ENCODE measurements around the gene CORT. TPM values are rescaled to one million over a fixed set of nuclear protein-coding genes. Genes with fewer than 3 reads are reported as not detected.

The CORT gene
- total and polyA plus RNA-seq, 2 of the 4 experiments (the other 2 are of a cell fraction) = 0.10 TPM; not detected in 1

- Histone ChIP-seq H3K79me1 (ENCODE audit: low read depth in 1 of 2, low read length in 2 of 2) (peaks cover 0 to 24% of the 10 kb centered on the region in 2 experiments; a peak in 3 of 4 replicates), H2AK5ac (ENCODE audit: low read depth, low read length) (peak overlapping the region; percentile 59; the same call in 1 of the 2 replicates), H3K36me3 (ENCODE audit: control insufficient read depth, insufficient read depth, low read length) (peaks cover 76% of the 10 kb centered on the region), H3K4me3 (ENCODE audit: insufficient read depth, low read depth, low read length) (no peak overlapping the region), H3K4me2 (ENCODE audit: low read depth, low read length) (no peak overlapping the region), H2AFZ (replicated peaks; ENCODE audit: low read length, poor library complexity) (peak overlapping the region; percentile 16), H4K8ac (ENCODE audit: low read depth in 2 of 2, low read length in 2 of 2) (peak overlapping the region; percentile 51 to 67), H3K4me1 (ENCODE audit: control insufficient read depth, insufficient read depth, low read length) (peaks cover 3% of the 10 kb centered on the region), H4K91ac (ENCODE audit: insufficient read depth, low read depth, low read length) (peak overlapping the region; percentile 61; the same call in 1 of the 2 replicates), H3K14ac (replicated peaks; ENCODE audit: low read depth, low read length) (peak overlapping the region; percentile 42), H3K27me3 (ENCODE audit: control insufficient read depth, insufficient read depth, low read length) (no peaks in the 10 kb centered on the region), H3K27ac (ENCODE audit: insufficient read depth, low read length) (peak overlapping the region; percentile 95), H3K23ac (ENCODE audit: low read depth, low read length) (peak overlapping the region; percentile 22; the same call in 1 of the 2 replicates), H2BK5ac (ENCODE audit: low read depth, low read length, poor library complexity, severe bottlenecking) (peak overlapping the region; percentile 91), H4K5ac (ENCODE audit: low read depth, low read length) (peak overlapping the region; percentile 94), H3K18ac (ENCODE audit: low read depth, low read length) (peak overlapping the region; percentile 90), H3K9me1 (ENCODE audit: insufficient read depth, low read length) (peaks cover 10% of the 10 kb centered on the region), H2BK15ac (ENCODE audit: low read depth, low read length) (peak overlapping the region; percentile 66; the same call in 1 of the 3 replicates), H2AK9ac (replicated peaks; ENCODE audit: low read depth, low read length, poor library complexity) (peak overlapping the region; percentile 18), H2BK20ac (ENCODE audit: low read depth, low read length) (peak overlapping the region; percentile 83; the same call in 1 of the 2 replicates), H2BK120ac (ENCODE audit: low read depth, low read length) (peak overlapping the region; percentile 84), H3K9me3 (ENCODE audit: control insufficient read depth, insufficient read depth, low read length) (no peaks in the 10 kb centered on the region), H3K9ac (ENCODE audit: low read depth, low read length) (0 out of 2 replicates have a peak overlapping the region, but pooled peaks have one; percentile 3), H3K56ac (ENCODE audit: extremely low read depth, insufficient read depth, low read length) (no peak overlapping the region; the same call in 1 of the 2 replicates), H4K20me1 (ENCODE audit: insufficient read depth, low read length) (no peaks in the 10 kb centered on the region), H3K4ac (ENCODE audit: low read depth, low read length) (peak overlapping the region; percentile 61)
- DNase-seq (peak; percentile 91), ATAC-seq (ENCODE audit: low read depth) (peak; percentile 92)
- WGBS, 2 experiments (ENCODE audit: extremely low coverage in 2 of 2, insufficient read length in 1 of 2) = no CpG with 5 or more reads among the region's 6 CpGs
- dilution Hi-C loops (cut with HindIII; ENCODE audit: low sequenced_read_pairs, unreplicated experiment) (no loop called here), in situ Hi-C loops (cut with MboI; ENCODE audit: low sequenced_read_pairs) (loop anchor here (5.0 kb wide), 1 partner anchor 38 kb away; no protein-coding TSS in a partner anchor), intact Hi-C loops (cut with micrococcal nuclease) (no loop called here)
- ChIA-PET POLR2A (ENCODE audit: unreplicated experiment) (interaction anchor here (0.6 kb wide), 1 partner anchor 627 kb away, joined by 29 read pairs; no protein-coding TSS in a partner anchor), CTCF (interaction anchor here (0.5 kb wide), 1 partner anchor 31 kb away, joined by 4 read pairs; no protein-coding TSS in a partner anchor)
- BruUV-seq (replicated peaks) = no TSS peak
- no peak for TF ChIP-seq MAZ (IDR thresholded peaks at IDR 0.05; ENCODE audit: borderline replicate concordance, low read depth, low read length)
- TF ChIP-seq POLR2A (IDR thresholded peaks at IDR 0.05; ENCODE audit: low read depth, low read length) = peak; percentile 66
- peak; percentile 83 for TF ChIP-seq MAFK (IDR thresholded peaks at IDR 0.05; ENCODE audit: low read depth, low read length)
- no peak for TF ChIP-seq CTCF (conservative IDR thresholded peaks at IDR 0.05; ENCODE audit: low read depth, low read length)
- no peak for TF ChIP-seq RFX5 (IDR thresholded peaks at IDR 0.05; ENCODE audit: low read depth, low read length)
- TF ChIP-seq NFE2L2 (IDR thresholded peaks at IDR 0.05; ENCODE audit: low read depth, low read length) = peak; percentile 99
- TF ChIP-seq USF2 (IDR thresholded peaks at IDR 0.05; ENCODE audit: low read depth, low read length) = no peak
- no peak for TF ChIP-seq RAD21 (IDR thresholded peaks at IDR 0.05; ENCODE audit: low read length)
- no peak for TF ChIP-seq SMC3 (IDR thresholded peaks at IDR 0.05; ENCODE audit: low read depth, low read length)
- TF ChIP-seq RCOR1 (IDR thresholded peaks at IDR 0.05; ENCODE audit: insufficient replicate concordance, low read length) = no peak
- TF ChIP-seq CEBPB (IDR thresholded peaks at IDR 0.05; ENCODE audit: low read depth, low read length) = peak; percentile 77
- TF ChIP-seq FOS (IDR thresholded peaks at IDR 0.05; ENCODE audit: low read depth, low read length) = no peak
- no peak for TF ChIP-seq MXI1 (IDR thresholded peaks at IDR 0.05; ENCODE audit: borderline replicate concordance, low read depth, low read length)
- no peak for TF ChIP-seq CHD1 (IDR thresholded peaks at IDR 0.05; ENCODE audit: low read depth, low read length)
These were observed 34.5 kb upstream of the CORT start for GRCh38 chr1:10415211-10415930.
